Thoracic aorta (tissue), 2 donors: ENCODE data around the gene ADCK1. TPM values are rescaled to one million over a fixed set of nuclear protein-coding genes. Genes with fewer than 3 reads are reported as not detected.
A peak's percentile ranks its signal among the peaks of the same experiment; 100 is the strongest.

Source experiments
- ATAC-seq: fragments of 150-250 bp; one replicate; pipeline ENCODE4 v1.8.0; 2017; ENCODE audit warnings: low read depth; ENCODE audit not compliant: insufficient number of reproducible peaks, low FRiP score
- DNase-seq: peaks from one replicate; pipeline ENCODE4 v3.0.0-alpha.2; 2020; ENCODE audit warnings: low spot score
- H3K27ac ChIP-seq, 2 donors: fragments of 200-600 bp; sonication (generic); 1 replicate in 1 of 2; 2 replicates in 1 of 2; pipeline ENCODE4 v1.5.1; 2016; ENCODE audit warnings: mild to moderate bottlenecking in 2 of 2, moderate library complexity in 2 of 2
- H3K27me3 ChIP-seq: fragments of 200-600 bp; sonication (generic); replicated peaks from 2 replicates; pipeline ENCODE4 v1.6.0; 2016; ENCODE audit warnings: mild to moderate bottlenecking; ENCODE audit not compliant: insufficient read depth
- H3K36me3 ChIP-seq: fragments of 200-600 bp; sonication (generic); one replicate; pipeline ENCODE4 v1.5.1; 2016
- H3K4me1 ChIP-seq, 2 donors: fragments of 200-600 bp; sonication (generic); 1 replicate in 1 of 2; 2 replicates in 1 of 2; pipeline versions ENCODE4 v1.5.1 to v1.6.0; 2016; ENCODE audit warnings: low read depth in 2 of 2, mild to moderate bottlenecking in 1 of 2; ENCODE audit not compliant: control insufficient read depth in 1 of 2
- H3K4me3 ChIP-seq: fragments of 200-600 bp; sonication (generic); 2 replicates; pipeline ENCODE4 v1.5.1; 2016; ENCODE audit warnings: mild to moderate bottlenecking
- H3K9me3 ChIP-seq: fragments of 200-600 bp; sonication (generic); 2 replicates; pipeline ENCODE4 v1.5.1; 2016
- CTCF ChIP-seq: fragments of 200-600 bp; sonication (generic); IDR thresholded peaks from one replicate; pipeline ENCODE4 v1.5.1; 2019; ENCODE audit warnings: antibody characterized with exemption
- total RNA-seq, 2 donors: library from RNA; depleted of rRNA; stranded (reverse); fragments of >200 nt; gene quantifications; one replicate each; pipeline versions ENCODE4 v1.1.0 to v1.2.3, GENCODE V29; 2016

ADCK1 gene
- total RNA-seq, 2 donors from 2014 or later, result 2.2 to 11.2 TPM

- ATAC-seq (no peak), DNase-seq (no peak)
- H3K4me1 ChIP-seq, result no peaks in the 10 kb centered on the region
- no peak overlapping the region for H3K4me3 ChIP-seq
- H3K9me3 ChIP-seq, result no peaks in the 10 kb centered on the region
- TF ChIP-seq CTCF, result no peak
- no peak overlapping the region for H3K27ac ChIP-seq
- no peaks in the 10 kb centered on the region for H3K36me3 ChIP-seq
- no peaks in the 10 kb centered on the region for H3K27me3 ChIP-seq
Observed at GRCh38 chr14:77856941-77857340, 57.0 kb downstream of the ADCK1 start.

- Histone ChIP-seq H3K4me1 (no peaks in the 10 kb centered on the region), H3K36me3 (no peaks in the 10 kb centered on the region), H3K9me3 (no peaks in the 10 kb centered on the region), H3K27ac (no peak overlapping the region), H3K4me3 (no peak overlapping the region), H3K27me3 (no peaks in the 10 kb centered on the region)
- no peak for DNase-seq
- TF ChIP-seq CTCF, result no peak
- no peak for ATAC-seq
Observed at GRCh38 chr14:77859934-77860570, 60.1 kb downstream of the ADCK1 start.

- H3K27ac ChIP-seq, result no peak overlapping the region
- H3K36me3 ChIP-seq, result no peaks in the 10 kb centered on the region
- no peaks in the 10 kb centered on the region for H3K27me3 ChIP-seq
- TF ChIP-seq CTCF, result no peak
- no peaks in the 10 kb centered on the region for H3K9me3 ChIP-seq
- H3K4me3 ChIP-seq, result no peak overlapping the region
- no peak for DNase-seq
- no peak for ATAC-seq
- H3K4me1 ChIP-seq, result no peaks in the 10 kb centered on the region
Observed at GRCh38 chr14:77861201-77861600, 61.3 kb downstream of the ADCK1 start.

- Histone ChIP-seq H3K27me3 (no peaks in the 10 kb centered on the region), H3K4me3 (no peak overlapping the region), H3K4me1 (no peaks in the 10 kb centered on the region), H3K27ac (no peak overlapping the region), H3K9me3 (no peaks in the 10 kb centered on the region), H3K36me3 (no peaks in the 10 kb centered on the region)
- DNase-seq (no peak), ATAC-seq (no peak)
- peak; percentile 81 for TF ChIP-seq CTCF
Observed at GRCh38 chr14:77862154-77862786, 62.4 kb downstream of the ADCK1 start.

GRCh38 chr14:77864085-77864484 is 64.2 kb downstream of the ADCK1 start:
- TF ChIP-seq CTCF, result no peak
- no peak for ATAC-seq

More at GRCh38 chr14:77864085-77864484, 64.2 kb downstream of the ADCK1 start:
- H3K4me1 ChIP-seq, result no peaks in the 10 kb centered on the region
- no peaks in the 10 kb centered on the region for H3K9me3 ChIP-seq
- no peak for DNase-seq
- no peaks in the 10 kb centered on the region for H3K27me3 ChIP-seq
- no peaks in the 10 kb centered on the region for H3K36me3 ChIP-seq
- H3K27ac ChIP-seq, result no peak overlapping the region
- H3K4me3 ChIP-seq, result no peak overlapping the region
